22Rv1 (cell line): ENCODE measurements around the gene SCAPER.
"Not testable (repeated sequence)": the region's sequence is repeated elsewhere in the genome, so short reads cannot be mapped to it uniquely, and the experiment has no call there.

Source experiments
- H3K27ac ChIP-seq: fragments of 450-650 bp; 2 replicates; pipeline ENCODE4 v1.5.1; 2017
- ZFX ChIP-seq: fragments of 450-650 bp; IDR thresholded peaks from 2 replicates; pipeline ENCODE4 v1.6.1; 2017; ENCODE audit warnings: antibody characterized with exemption, borderline replicate concordance
- TF ChIP-seq, protein P1 (sequence below): fragments of 450-650 bp; IDR thresholded peaks from 2 replicates; pipeline ENCODE4 v1.5.1; 2017; ENCODE audit warnings: mild to moderate bottlenecking

SCAPER gene

DNA sequence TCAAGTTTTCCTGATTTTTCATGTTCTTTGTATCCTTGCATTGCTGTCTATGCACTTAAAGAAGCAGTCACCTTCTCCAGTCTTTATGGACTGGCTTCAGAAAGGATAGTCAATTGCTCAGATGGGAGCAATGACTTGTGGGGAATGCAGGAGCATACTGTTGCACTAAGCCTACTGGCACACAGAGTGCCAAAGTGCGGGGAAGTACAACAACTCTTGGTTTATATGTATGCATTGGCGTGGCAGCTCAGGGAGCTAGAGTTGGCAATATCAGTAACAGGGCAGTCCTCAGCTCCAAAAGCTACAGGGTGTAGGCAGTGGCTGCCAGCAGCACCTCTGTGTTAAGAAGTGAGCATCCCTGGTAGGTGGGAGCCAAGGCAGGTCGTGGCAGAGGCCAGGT, 141.1 kb downstream of the SCAPER start:
- no peak overlapping the region for H3K27ac ChIP-seq

DNA sequence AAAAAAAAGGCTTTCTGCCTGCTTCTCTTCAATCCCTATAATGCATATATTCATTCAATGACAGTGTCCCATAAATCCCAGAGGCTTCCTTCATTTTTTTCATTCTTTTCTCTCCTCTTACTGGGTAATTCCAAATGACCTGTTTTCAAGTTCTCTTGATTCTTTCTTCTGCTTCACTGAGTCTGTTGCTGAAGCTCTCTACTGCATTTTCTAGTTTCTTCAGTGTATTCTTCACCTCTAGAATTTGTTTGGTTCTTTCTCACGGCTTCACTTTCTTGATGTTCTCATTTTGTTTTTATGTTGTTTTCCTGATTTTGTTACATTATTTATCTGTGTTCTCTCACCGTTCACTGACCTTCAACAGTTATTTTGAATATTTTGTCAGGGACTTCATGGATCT, 141.6 kb downstream of the SCAPER start:
- no peak overlapping the region for H3K27ac ChIP-seq
- TF ChIP-seq, protein P1, sequence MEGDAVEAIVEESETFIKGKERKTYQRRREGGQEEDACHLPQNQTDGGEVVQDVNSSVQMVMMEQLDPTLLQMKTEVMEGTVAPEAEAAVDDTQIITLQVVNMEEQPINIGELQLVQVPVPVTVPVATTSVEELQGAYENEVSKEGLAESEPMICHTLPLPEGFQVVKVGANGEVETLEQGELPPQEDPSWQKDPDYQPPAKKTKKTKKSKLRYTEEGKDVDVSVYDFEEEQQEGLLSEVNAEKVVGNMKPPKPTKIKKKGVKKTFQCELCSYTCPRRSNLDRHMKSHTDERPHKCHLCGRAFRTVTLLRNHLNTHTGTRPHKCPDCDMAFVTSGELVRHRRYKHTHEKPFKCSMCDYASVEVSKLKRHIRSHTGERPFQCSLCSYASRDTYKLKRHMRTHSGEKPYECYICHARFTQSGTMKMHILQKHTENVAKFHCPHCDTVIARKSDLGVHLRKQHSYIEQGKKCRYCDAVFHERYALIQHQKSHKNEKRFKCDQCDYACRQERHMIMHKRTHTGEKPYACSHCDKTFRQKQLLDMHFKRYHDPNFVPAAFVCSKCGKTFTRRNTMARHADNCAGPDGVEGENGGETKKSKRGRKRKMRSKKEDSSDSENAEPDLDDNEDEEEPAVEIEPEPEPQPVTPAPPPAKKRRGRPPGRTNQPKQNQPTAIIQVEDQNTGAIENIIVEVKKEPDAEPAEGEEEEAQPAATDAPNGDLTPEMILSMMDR = no peak
- no peak for TF ChIP-seq ZFX

More for the DNA sequence above, 141.1 kb downstream of the SCAPER start:
- TF ChIP-seq ZFX = no peak
- TF ChIP-seq, protein P1 = no peak

DNA sequence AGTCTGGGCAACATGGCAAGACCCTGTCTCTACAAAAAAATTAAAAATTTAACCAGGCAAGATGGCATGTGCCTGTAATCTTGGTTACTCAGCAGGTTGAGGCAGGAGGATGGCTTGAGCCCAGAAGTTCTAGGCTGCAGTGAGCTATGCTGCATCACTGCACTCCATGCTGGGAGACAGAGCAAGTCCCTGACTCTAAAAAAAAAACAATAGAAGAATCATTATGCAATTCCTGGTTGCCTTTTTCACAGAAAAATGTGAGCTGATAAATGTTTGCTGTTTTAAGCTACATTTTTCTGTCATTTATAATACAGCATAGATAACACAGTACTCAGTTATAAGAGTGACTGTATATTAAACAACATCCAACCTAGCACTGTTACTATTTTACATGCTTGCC, 148.8 kb downstream of the SCAPER start:
- H3K27ac ChIP-seq = no peak overlapping the region
- TF ChIP-seq, protein P1 = no peak
- no peak for TF ChIP-seq ZFX

DNA sequence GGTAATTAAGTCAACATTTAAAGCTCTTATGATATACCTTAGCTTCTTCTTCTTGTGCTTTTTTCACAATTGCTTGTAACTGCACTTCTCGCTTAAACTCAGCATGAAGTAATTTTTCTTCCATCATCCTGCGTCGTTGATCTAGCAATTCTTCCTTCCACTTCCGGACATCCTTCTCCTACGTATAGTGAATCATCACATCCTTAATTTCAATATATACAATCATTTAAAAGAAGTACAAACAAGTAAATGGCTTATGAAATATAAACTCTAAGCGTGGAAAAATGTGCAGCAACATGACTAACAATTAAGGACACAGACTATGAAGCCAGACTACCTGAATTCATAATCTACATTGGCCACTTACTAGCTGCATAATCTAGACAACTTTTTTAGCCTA, 151.4 kb downstream of the SCAPER start:
- H3K27ac ChIP-seq = no peak overlapping the region
- TF ChIP-seq, protein P1 = no peak
- TF ChIP-seq ZFX = no peak

DNA sequence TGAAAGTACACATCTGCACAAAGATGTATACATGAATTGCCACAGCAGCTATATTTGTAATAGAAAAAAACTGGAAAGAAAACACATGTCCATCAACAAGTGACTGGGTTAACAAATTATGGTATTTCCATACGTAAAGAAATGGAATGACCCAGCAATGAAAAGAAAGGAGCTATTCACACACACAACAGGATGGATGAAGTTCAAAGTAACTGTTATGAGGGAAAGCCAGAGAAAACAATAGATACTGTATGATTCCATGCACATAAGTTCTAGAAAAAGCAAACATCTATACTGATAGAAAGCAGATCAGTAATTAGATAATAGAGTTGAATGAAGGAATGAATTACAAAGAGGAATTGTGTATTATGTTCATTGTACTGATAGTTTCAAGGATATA, 152.0 kb downstream of the SCAPER start:
- TF ChIP-seq ZFX = no peak
- H3K27ac ChIP-seq = no peak overlapping the region

DNA sequence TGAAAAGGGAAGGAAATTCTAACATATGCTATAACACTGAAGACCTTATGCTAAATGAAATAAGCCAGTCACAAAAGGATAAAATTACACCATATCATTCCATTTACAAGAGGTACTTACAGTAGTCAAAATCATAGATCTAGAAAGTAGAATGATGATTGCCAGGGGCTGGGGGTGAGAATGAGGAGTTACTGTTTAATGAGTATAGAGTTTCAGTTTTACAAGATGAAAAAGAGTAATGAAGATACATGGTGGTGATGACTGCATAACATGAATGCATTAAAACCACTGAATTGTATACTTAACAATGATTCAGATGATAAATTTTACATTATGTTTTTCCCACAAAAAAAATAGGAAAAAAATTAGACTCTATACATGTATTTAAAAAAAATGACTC, 152.6 kb downstream of the SCAPER start:
- no peak for TF ChIP-seq ZFX
- TF ChIP-seq, protein P1 = no peak
- H3K27ac ChIP-seq = no peak overlapping the region

DNA sequence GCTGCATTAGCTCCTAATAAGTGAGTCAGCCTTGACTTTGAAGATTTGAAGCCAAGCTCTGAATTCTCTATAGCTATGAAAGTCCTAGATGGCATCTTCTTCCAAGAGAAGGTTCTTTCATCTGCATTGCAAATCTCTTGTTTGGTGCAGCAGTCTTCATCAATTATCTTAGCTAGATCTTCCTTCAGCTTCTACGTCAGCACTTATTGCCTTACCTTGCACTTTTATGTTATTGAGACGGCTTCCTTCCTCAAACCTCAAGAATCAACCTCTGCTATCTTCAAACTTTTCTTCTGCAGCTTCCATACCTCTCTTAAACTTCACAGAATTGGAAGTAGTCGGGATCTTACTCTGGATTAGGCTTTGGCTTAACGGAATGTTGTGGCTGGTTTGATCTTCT, 167.6 kb downstream of the SCAPER start:
- H3K27ac ChIP-seq = no peak overlapping the region
- TF ChIP-seq ZFX = no peak
- TF ChIP-seq, protein P1 = no peak

DNA sequence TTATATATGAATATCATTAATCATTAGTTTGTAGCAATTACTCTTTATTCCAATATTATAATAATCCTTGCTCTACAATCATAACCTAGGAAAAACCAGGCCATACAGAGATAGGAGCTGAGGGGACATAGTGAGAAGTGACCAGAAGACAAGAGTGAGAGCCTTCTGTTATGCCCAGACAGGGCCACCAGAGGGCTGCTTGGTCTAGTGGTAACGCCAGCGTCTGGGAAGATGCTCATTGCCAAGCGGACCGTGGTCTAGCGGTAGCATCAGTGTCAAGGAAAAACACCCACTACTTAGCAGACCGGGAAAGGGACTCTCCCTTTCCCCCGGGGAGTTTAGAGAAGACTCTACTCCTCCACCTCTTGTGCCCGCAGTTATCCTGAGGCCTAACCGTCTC, 172.8 kb downstream of the SCAPER start:
- TF ChIP-seq, protein P1 = peak; percentile 41
- not testable (repeated sequence) for H3K27ac ChIP-seq
